Trophoblast cell (in vitro differentiated cells and primary cell): ENCODE measurements around the gene XYLT2. TPM values are rescaled to one million over a fixed set of nuclear protein-coding genes. Genes with fewer than 3 reads are reported as not detected.
A peak's percentile ranks its signal among the peaks of the same experiment; 100 is the strongest.

ENCODE experiments used
- DNase-seq, 2 donors: peaks; one replicate each; pipeline ENCODE4 v3.0.0-alpha.2; 2016
- H2AFZ ChIP-seq: 2 replicates; pipeline ENCODE4 v1.6.1; 2013; ENCODE audit warnings: low read length, moderate library complexity, mild to moderate bottlenecking; ENCODE audit not compliant: insufficient read depth, poor library complexity
- H2AK5ac ChIP-seq: 2 replicates; pipeline ENCODE4 v1.6.1; 2013; ENCODE audit warnings: mild to moderate bottlenecking, low read length
- H2BK120ac ChIP-seq: 2 replicates; pipeline ENCODE4 v1.6.1; 2013; ENCODE audit warnings: low read length, mild to moderate bottlenecking, moderate library complexity; ENCODE audit not compliant: insufficient read depth, poor library complexity
- H2BK12ac ChIP-seq: 2 replicates; pipeline ENCODE4 v1.6.1; 2013; ENCODE audit warnings: mild to moderate bottlenecking, low read length, moderate library complexity
- H2BK5ac ChIP-seq: 2 replicates; pipeline ENCODE4 v1.6.1; 2013; ENCODE audit warnings: low read length, low read depth, moderate library complexity, mild to moderate bottlenecking; ENCODE audit not compliant: poor library complexity
- H3K14ac ChIP-seq: 2 replicates; pipeline ENCODE4 v1.6.1; 2013; ENCODE audit warnings: mild to moderate bottlenecking, low read length
- H3K18ac ChIP-seq: 2 replicates; pipeline ENCODE4 v1.6.1; 2013; ENCODE audit warnings: mild to moderate bottlenecking, low read length
- H3K23ac ChIP-seq: 2 replicates; pipeline ENCODE4 v1.6.1; 2013; ENCODE audit warnings: low read length
- H3K27ac ChIP-seq: 2 replicates; pipeline ENCODE4 v1.5.1; 2013; ENCODE audit warnings: low read depth, mild to moderate bottlenecking, inconsistent platforms, low read length, moderate library complexity
- H3K27me3 ChIP-seq: 2 replicates; pipeline ENCODE4 v1.6.1; 2013; ENCODE audit warnings: inconsistent platforms, mild to moderate bottlenecking, low read length, moderate library complexity; ENCODE audit not compliant: insufficient read depth
- H3K36me3 ChIP-seq, 2 experiments: 1 replicate in 1 of 2; 2 replicates in 1 of 2; pipeline ENCODE4 v1.6.1; 2013; ENCODE audit warnings: low read length in 2 of 2, mild to moderate bottlenecking in 2 of 2, moderate library complexity in 1 of 2; ENCODE audit not compliant: insufficient read depth in 2 of 2, control insufficient read depth in 1 of 2
- H3K4ac ChIP-seq: 2 replicates; pipeline ENCODE4 v1.6.1; 2013; ENCODE audit warnings: low read depth, mild to moderate bottlenecking, low read length, moderate library complexity
- H3K4me1 ChIP-seq, 2 experiments: 1 replicate in 1 of 2; 2 replicates in 1 of 2; pipeline ENCODE4 v1.6.1; 2013; ENCODE audit warnings: low read length in 2 of 2, mild to moderate bottlenecking in 2 of 2, moderate library complexity in 1 of 2; ENCODE audit not compliant: insufficient read depth in 2 of 2, control insufficient read depth in 1 of 2
- H3K4me2 ChIP-seq: 2 replicates; pipeline ENCODE4 v1.6.1; 2013; ENCODE audit warnings: inconsistent platforms, mild to moderate bottlenecking, low read length, moderate library complexity
- H3K4me3 ChIP-seq: 2 replicates; pipeline ENCODE4 v1.5.1; 2013; ENCODE audit warnings: mild to moderate bottlenecking, low read depth, low read length, inconsistent platforms
- H3K79me1 ChIP-seq: one replicate; pipeline ENCODE4 v1.6.1; 2013; ENCODE audit warnings: low read length
- H3K79me2 ChIP-seq: 2 replicates; pipeline ENCODE4 v1.6.1; 2013; ENCODE audit warnings: low read length, mild to moderate bottlenecking; ENCODE audit not compliant: control insufficient read depth, insufficient read depth, poor library complexity
- H3K9ac ChIP-seq: 2 replicates; pipeline ENCODE4 v1.6.1; 2013; ENCODE audit warnings: mild to moderate bottlenecking, low read length
- H3K9me3 ChIP-seq: 2 replicates; pipeline ENCODE4 v1.6.1; 2013; ENCODE audit warnings: low read depth, mild to moderate bottlenecking, control low read depth, inconsistent platforms, low read length; ENCODE audit not compliant: insufficient read depth
- H4K12ac ChIP-seq: 2 replicates; pipeline ENCODE4 v1.6.1; 2013; ENCODE audit warnings: low read depth, mild to moderate bottlenecking, low read length, moderate library complexity
- H4K8ac ChIP-seq: 2 replicates; pipeline ENCODE4 v1.6.1; 2013; ENCODE audit warnings: low read depth, mild to moderate bottlenecking, low read length, moderate library complexity
- H4K91ac ChIP-seq: one replicate; pipeline ENCODE4 v1.6.1; 2013; ENCODE audit warnings: low read depth, mild to moderate bottlenecking, low read length, moderate library complexity
- WGBS: extraction: QIAGEN DNeasy Blood & Tissue Kit; methylation state at CpG from one replicate; pipeline ENCODE4 v1.1.7; 2013; ENCODE audit warnings: missing lambda C conversion rate; ENCODE audit not compliant: insufficient read length, insufficient coverage; ENCODE audit errors: extremely low coverage; 5-methylcytosine and 5-hydroxymethylcytosine counted together
- polyA plus RNA-seq: library from polyadenylated mRNA; stranded (reverse); fragments of 200-250 nt; gene quantifications from 2 replicates; pipeline ENCODE4 v1.2.3, GENCODE V29; 2013

Gene XYLT2
- polyA plus RNA-seq, result 11.4 and 11.5 TPM in 2 replicates

DNA sequence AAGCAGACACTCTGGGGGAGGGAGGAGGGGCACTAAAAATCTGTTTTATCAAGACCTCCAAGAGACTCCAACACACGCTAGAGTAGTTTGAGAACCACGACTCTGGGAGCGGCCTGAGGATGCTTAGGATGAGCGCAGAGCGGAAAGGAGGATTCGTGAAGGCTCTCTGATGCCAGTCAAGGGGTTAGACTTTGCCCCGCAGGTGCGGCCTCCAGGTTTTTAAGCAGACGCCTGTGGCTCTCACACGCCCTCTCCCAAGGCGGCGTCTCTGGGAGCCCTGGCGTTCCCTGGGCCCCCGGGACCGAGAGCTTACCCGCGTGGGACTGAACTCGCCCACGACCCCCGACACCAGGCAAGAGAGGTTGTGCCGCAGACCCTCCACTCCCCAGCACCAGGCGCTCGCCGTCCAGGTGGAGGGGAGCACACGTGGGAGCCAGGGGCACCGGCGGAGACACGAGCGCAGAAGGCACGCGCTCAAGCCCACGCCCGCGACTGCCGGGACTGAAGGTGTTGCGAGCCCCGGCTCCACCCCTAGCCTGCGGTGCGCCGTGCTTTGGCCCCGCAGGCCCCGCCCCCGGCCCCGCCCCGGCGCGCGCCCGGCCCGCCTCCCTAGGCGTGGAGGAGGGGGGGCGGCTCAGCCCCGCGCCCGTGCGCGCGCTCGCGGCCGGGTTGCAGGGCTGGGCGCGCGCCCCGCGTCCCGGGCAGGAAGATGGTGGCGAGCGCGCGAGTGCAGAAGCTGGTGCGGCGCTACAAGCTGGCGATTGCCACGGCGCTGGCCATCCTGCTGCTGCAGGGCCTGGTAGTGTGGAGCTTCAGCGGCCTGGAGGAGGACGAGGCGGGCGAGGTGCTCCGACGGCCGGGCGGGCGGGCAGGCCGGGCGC is at the start of gene XYLT2:
XYLT2 (plus strand) TSS at position 695 of the 881 bp plus-strand sequence; CDS start at position 710, 15 bp downstream.
- H3K27me3 ChIP-seq, result no peaks in the 10 kb centered on the region
- peak within 1 kb of the TSS; percentile 83 for H2AFZ ChIP-seq
- peak within 1 kb of the TSS; percentile 75 for H4K12ac ChIP-seq
- H3K4me3 ChIP-seq, result peak within 1 kb of the TSS; percentile 92
- H2BK12ac ChIP-seq, result no peak within 1 kb of the TSS
- peak within 1 kb of the TSS; percentile 70 for H3K9ac ChIP-seq
- peaks cover 8% of the 10 kb centered on the region for H3K79me2 ChIP-seq
- peak within 1 kb of the TSS; percentile 41 for H2BK120ac ChIP-seq
- H3K18ac ChIP-seq, result peak within 1 kb of the TSS; percentile 96
- peak within 1 kb of the TSS; percentile 38 for H3K4ac ChIP-seq
- H3K27ac ChIP-seq, result peak within 1 kb of the TSS; percentile 74
- peak; percentile 43 to 85 for DNase-seq
- no peak within 1 kb of the TSS for H3K23ac ChIP-seq
- peak within 1 kb of the TSS; percentile 94 for H3K4me2 ChIP-seq
- no peaks in the 10 kb centered on the region for H3K9me3 ChIP-seq
- peaks cover 14 to 15% of the 10 kb centered on the region in 2 experiments for H3K4me1 ChIP-seq
- peak within 1 kb of the TSS; percentile 78 for H4K91ac ChIP-seq
- no CpG with 5 or more reads among the region's 87 CpGs for WGBS
- peaks cover 12% of the 10 kb centered on the region for H3K79me1 ChIP-seq
- H2AK5ac ChIP-seq, result peak within 1 kb of the TSS; percentile 42
- peak within 1 kb of the TSS; percentile 91 for H4K8ac ChIP-seq
- peak within 1 kb of the TSS; percentile 95 for H3K14ac ChIP-seq
- H2BK5ac ChIP-seq, result peak within 1 kb of the TSS; percentile 67
- H3K36me3 ChIP-seq, result no peaks in the 10 kb centered on the region

DNA sequence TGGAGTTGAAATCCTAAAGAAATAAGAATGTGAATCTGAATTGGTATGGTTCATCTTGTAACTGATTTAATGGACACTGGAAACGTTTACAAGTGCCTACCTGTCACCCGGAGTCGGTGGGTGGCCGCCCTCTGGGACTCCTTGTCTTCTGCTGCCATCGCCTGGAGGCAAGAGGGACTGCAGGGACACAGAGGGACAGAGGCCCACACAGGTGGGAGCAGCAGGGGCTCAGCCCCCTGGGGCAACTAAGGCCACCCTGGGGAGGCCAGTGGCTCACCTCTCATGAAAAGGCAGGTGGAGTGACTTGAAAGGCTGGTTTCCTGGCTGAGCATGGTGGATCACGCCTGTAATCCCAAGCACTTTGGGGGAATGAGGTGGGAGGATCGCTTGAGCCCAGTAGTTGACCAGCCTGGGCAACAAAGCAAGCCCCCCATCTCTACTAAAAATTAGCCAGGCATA is 48.5 kb upstream of the XYLT2 start:
- H4K91ac ChIP-seq, result no peak overlapping the region
- H2BK120ac ChIP-seq, result no peak overlapping the region
- H3K18ac ChIP-seq, result no peak overlapping the region
- no peaks in the 10 kb centered on the region for H3K79me1 ChIP-seq
- H2AK5ac ChIP-seq, result no peak overlapping the region
- no CpG with 5 or more reads among the region's 7 CpGs for WGBS
- H4K12ac ChIP-seq, result no peak overlapping the region
- H3K4me2 ChIP-seq, result no peak overlapping the region
- no peak overlapping the region for H2BK5ac ChIP-seq
- H3K36me3 ChIP-seq, result no peaks in the 10 kb centered on the region
- H3K9ac ChIP-seq, result no peak overlapping the region
- no peak overlapping the region for H3K27ac ChIP-seq
- DNase-seq, result peak; percentile 40 to 72
- H3K9me3 ChIP-seq, result no peaks in the 10 kb centered on the region
- no peaks in the 10 kb centered on the region for H3K79me2 ChIP-seq
- H3K4ac ChIP-seq, result no peak overlapping the region
- no peak overlapping the region for H2BK12ac ChIP-seq
- H4K8ac ChIP-seq, result no peak overlapping the region
- no peak overlapping the region for H2AFZ ChIP-seq
- no peak overlapping the region for H3K23ac ChIP-seq
- no peaks in the 10 kb centered on the region for H3K27me3 ChIP-seq
- H3K14ac ChIP-seq, result no peak overlapping the region
- H3K4me3 ChIP-seq, result no peak overlapping the region
- H3K4me1 ChIP-seq, result no peaks in the 10 kb centered on the region

DNA sequence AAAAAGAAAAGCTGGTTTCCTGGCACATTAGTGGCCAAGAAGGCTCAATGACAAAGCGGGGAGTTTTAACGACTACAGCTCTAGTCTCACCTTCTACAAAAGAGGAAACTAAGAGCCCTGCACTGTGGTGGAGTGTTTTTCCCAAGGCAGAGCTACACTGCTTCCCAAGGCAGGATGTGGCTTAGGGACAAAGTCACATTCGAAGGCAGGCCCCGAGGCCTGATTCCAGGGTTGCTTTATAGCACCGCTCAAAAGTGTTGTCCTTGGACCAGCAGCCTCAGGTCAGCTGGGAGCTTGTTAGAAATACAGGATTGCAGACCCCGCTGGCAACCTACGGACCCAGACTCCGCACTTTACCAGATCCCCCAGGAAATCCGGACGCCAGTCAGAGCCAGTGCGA is 47.9 kb upstream of the XYLT2 start:
- no peak overlapping the region for H4K12ac ChIP-seq
- H3K9ac ChIP-seq, result no peak overlapping the region
- H2BK120ac ChIP-seq, result no peak overlapping the region
- no peak overlapping the region for H4K8ac ChIP-seq
- no peaks in the 10 kb centered on the region for H3K9me3 ChIP-seq
- H3K4me1 ChIP-seq, result no peaks in the 10 kb centered on the region
- no peak for DNase-seq
- no peaks in the 10 kb centered on the region for H3K79me1 ChIP-seq
- no peak overlapping the region for H3K4me3 ChIP-seq
- H3K27me3 ChIP-seq, result no peaks in the 10 kb centered on the region
- H2BK12ac ChIP-seq, result no peak overlapping the region
- H2AK5ac ChIP-seq, result no peak overlapping the region
- H3K79me2 ChIP-seq, result no peaks in the 10 kb centered on the region
- no peaks in the 10 kb centered on the region for H3K36me3 ChIP-seq
- H4K91ac ChIP-seq, result no peak overlapping the region
- H3K14ac ChIP-seq, result no peak overlapping the region
- no peak overlapping the region for H3K23ac ChIP-seq
- WGBS, result no CpG with 5 or more reads among the region's 11 CpGs
- H3K4me2 ChIP-seq, result no peak overlapping the region
- no peak overlapping the region for H3K18ac ChIP-seq
- no peak overlapping the region for H3K27ac ChIP-seq
- no peak overlapping the region for H2AFZ ChIP-seq
- no peak overlapping the region for H2BK5ac ChIP-seq
- no peak overlapping the region for H3K4ac ChIP-seq

DNA sequence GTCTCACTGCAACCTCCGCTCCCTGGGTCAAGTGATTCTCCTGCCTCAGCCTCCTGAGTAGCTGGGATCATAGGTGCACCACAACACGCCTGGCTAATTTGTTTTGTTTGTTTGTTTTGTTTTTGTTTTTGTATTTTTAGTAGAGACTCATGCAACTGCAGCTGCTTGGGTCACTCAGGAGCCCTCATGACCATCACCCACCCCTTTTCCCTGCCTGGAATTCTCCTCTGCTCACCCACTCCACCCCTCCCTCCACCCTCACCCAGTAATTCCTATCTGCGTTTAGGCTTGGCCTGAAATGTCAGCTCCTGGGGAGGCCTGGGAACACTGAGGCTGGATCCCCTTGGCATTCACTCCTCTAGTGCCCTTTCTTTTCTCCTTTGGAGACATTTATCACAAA is 46.1 kb upstream of the XYLT2 start:
- H2BK120ac ChIP-seq, result no peak overlapping the region
- no peaks in the 10 kb centered on the region for H3K79me2 ChIP-seq
- H3K4me3 ChIP-seq, result no peak overlapping the region
- no peaks in the 10 kb centered on the region for H3K79me1 ChIP-seq
- H2AFZ ChIP-seq, result no peak overlapping the region
- no peak for DNase-seq
- H3K9ac ChIP-seq, result no peak overlapping the region
- H3K18ac ChIP-seq, result no peak overlapping the region
- no peaks in the 10 kb centered on the region for H3K27me3 ChIP-seq
- H4K12ac ChIP-seq, result no peak overlapping the region
- H3K27ac ChIP-seq, result no peak overlapping the region
- H3K4me2 ChIP-seq, result no peak overlapping the region
- no peak overlapping the region for H3K4ac ChIP-seq
- WGBS, result no CpG with 5 or more reads among the region's 3 CpGs
- H2AK5ac ChIP-seq, result no peak overlapping the region
- no peak overlapping the region for H4K91ac ChIP-seq
- H3K36me3 ChIP-seq, result no peaks in the 10 kb centered on the region
- H3K9me3 ChIP-seq, result no peaks in the 10 kb centered on the region
- H2BK5ac ChIP-seq, result no peak overlapping the region
- H4K8ac ChIP-seq, result no peak overlapping the region
- no peak overlapping the region for H3K14ac ChIP-seq
- no peak overlapping the region for H3K23ac ChIP-seq
- no peaks in the 10 kb centered on the region for H3K4me1 ChIP-seq
- H2BK12ac ChIP-seq, result no peak overlapping the region
